22Rv1 (cell line): ENCODE data around the gene GSTM1.
"Not testable (repeated sequence)": the region's sequence is repeated elsewhere in the genome, so short reads cannot be mapped to it uniquely, and the experiment has no call there.

Experiments used
- H3K27ac ChIP-seq: fragments of 450-650 bp; 2 replicates; pipeline ENCODE4 v1.5.1; 2017
- ZFX ChIP-seq: fragments of 450-650 bp; IDR thresholded peaks from 2 replicates; pipeline ENCODE4 v1.6.1; 2017; ENCODE audit warnings: antibody characterized with exemption, borderline replicate concordance
- TF ChIP-seq, protein P1 (sequence below): fragments of 450-650 bp; IDR thresholded peaks from 2 replicates; pipeline ENCODE4 v1.5.1; 2017; ENCODE audit warnings: mild to moderate bottlenecking

GSTM1 gene

DNA sequence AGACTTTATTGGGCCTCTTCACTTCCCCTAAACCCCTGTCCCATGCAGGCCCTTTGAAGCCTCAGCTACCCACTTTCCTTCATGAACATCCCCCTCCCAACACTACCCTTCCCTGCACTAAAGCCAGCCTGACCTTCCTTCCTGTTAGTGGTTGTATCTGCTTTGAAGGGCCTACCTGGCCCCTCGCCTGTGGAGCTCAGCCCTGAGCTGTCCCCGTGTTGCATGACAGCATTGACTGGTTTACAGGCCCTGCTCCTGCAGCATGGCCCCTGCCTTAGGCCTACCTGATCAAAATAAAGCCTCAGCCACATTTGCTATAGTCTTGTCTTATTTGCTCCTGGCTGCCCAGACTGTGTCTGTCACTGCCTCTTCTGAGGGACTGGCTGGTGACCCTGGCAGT, 26.2 kb upstream of the GSTM1 start:
- no peak overlapping the region for H3K27ac ChIP-seq
- TF ChIP-seq, protein P1, sequence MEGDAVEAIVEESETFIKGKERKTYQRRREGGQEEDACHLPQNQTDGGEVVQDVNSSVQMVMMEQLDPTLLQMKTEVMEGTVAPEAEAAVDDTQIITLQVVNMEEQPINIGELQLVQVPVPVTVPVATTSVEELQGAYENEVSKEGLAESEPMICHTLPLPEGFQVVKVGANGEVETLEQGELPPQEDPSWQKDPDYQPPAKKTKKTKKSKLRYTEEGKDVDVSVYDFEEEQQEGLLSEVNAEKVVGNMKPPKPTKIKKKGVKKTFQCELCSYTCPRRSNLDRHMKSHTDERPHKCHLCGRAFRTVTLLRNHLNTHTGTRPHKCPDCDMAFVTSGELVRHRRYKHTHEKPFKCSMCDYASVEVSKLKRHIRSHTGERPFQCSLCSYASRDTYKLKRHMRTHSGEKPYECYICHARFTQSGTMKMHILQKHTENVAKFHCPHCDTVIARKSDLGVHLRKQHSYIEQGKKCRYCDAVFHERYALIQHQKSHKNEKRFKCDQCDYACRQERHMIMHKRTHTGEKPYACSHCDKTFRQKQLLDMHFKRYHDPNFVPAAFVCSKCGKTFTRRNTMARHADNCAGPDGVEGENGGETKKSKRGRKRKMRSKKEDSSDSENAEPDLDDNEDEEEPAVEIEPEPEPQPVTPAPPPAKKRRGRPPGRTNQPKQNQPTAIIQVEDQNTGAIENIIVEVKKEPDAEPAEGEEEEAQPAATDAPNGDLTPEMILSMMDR = no peak
- no peak for TF ChIP-seq ZFX

DNA sequence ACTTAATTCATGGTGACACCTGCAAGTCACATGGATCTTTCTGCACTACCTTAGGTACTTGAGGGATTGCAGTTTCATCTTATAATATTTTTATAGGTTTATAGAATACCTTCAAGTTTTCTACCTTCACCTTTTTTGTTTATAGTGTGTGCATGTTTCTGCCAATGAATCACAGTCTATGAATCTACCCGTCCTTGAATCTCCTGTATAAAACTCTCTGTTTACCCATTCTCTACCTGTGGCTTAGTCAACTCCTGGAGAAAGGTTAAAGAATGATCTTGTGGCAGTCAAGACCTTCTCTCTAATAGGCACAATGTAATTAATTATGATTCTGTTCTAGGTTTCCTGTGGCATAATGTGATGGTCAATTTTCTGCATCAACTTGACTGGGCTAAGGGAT, 22.9 kb upstream of the GSTM1 start:
- TF ChIP-seq, protein P1 = no peak
- TF ChIP-seq ZFX = no peak
- H3K27ac ChIP-seq = no peak overlapping the region

DNA sequence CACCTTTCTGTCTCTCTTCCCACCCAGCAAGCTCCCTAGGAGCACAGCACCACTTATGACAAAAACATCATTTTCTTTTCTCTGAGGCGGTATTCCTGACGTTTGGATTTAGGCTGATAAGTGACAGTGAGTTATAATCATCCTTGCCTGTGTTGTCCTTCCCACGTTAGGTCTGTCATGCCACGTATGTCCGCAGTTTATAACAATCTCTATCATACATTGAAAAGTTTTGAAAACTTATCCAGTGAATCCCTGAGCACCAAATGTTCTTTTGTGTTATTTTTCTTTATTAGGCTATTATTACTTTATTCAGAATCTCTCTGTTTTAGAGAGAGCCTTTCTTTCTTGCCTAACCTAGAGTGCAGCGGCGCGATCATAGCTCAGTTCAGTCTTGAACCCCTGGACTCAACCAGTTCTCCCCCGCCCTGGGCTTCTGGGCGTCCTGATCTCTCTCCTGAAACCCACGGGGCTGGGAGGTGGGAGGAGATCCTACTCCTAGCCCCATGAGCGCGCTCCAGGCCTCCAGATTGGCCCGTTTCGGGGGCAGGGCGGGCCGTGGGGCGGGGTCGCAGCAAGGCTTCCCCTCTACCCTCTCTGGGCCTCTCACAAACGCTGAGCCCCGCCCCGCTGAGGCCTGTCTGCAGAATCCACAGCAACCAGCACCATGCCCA, 20.0 kb upstream of the GSTM1 start, which contains the start of gene GSTM2:
GSTM2 (plus strand) TSS at position 606 of the 671 bp plus-strand sequence; CDS start at position 665, 59 bp downstream.
- no peak within 1 kb of the TSS for H3K27ac ChIP-seq
- no peak for TF ChIP-seq ZFX
- TF ChIP-seq, protein P1 = no peak

DNA sequence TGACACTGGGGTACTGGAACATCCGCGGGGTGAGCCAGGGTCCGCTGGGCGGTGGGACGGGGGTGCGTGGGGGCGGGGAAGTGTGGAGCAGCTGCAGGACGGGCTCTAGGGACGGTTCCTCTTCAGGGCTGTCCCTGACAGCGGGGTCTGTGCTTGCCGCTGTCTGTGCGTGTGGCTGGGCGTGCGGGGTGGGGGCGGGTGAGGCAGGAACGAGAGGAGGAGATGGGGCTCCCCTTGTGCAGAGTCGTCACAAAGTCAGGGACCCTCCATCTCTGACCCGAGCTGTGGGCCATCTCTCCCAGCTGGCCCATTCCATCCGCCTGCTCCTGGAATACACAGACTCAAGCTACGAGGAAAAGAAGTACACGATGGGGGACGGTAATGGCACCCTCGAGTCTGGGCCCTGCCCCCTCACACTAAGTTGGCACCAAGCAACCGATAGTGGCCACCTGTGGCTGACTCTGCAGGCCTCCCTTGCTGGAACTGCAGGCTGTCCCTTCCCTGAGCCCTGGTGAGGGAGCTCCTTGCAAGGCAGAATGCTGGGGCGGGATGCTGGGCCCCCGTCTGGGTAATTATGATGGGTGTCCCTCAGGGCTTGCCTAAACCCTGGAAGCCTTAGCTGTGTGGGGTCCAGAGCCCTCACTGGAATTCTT, 19.4 kb upstream of the GSTM1 start:
- TF ChIP-seq ZFX = no peak
- TF ChIP-seq, protein P1 = no peak
- H3K27ac ChIP-seq = no peak overlapping the region

DNA sequence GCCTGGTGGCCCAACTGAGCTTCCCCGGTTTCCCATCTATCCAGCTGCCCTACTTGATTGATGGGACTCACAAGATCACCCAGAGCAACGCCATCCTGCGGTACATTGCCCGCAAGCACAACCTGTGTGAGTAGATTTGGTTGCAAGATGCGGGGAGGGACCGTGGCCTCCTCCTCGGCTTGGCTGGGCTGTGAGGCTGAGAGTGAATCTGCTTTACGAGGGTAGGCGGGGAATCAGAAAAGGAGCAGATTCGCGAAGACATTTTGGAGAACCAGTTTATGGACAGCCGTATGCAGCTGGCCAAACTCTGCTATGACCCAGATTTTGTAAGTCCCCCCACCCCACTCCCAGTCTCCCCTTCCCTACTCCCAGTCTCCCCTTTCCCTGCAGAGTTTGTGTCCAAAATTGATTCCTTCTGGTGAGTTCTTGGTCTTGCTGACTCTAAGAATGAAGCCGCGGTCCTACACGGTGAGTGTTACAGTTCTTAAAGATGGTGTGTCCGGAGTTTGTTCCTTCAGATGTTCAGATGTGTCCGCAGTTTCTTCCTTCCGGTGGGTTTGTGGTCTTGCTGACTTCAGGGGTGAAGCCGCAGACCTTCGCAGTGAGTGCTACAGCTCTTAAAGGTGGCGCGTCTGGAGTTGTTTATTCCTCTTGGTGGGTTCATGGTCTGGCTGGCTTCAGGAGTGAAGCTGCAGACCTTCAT, 18.2 kb upstream of the GSTM1 start:
- TF ChIP-seq, protein P1 = no peak
- TF ChIP-seq ZFX = no peak
- H3K27ac ChIP-seq = no peak overlapping the region

DNA sequence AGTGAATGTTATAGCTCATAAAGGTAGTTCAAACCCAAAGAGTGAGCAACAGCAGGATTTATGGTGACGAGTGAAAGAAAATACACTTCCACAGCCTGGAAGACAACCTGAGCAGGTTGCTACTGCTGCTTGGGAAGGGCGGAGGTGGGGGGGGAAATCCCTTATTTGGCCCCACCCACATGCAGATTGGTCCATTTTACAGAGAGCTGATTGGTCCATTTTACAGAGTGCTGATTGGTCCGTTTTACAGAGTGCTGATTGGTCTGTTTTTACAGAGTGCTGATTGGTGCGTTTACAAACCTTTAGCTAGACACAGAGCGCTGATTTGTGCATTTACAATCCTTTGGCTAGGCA, 17.7 kb upstream of the GSTM1 start:
- H3K27ac ChIP-seq = not testable (repeated sequence)

DNA sequence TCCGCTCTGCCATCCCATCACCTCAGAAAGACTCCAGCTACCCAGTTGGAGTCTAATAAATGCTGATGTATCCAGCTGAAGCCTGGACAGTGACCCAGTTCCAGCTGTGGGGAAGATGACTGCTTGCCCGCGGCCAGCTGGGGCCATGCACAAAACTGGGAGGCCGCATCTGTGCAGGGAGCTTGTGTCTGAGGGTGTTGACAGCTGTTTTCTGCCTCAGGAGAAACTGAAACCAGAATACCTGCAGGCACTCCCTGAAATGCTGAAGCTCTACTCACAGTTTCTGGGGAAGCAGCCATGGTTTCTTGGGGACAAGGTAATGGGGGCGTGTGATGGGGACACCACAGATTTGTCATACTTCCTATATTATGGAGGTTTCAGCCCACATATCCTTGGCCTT, 16.6 kb upstream of the GSTM1 start:
- no peak overlapping the region for H3K27ac ChIP-seq
- TF ChIP-seq, protein P1 = no peak

DNA sequence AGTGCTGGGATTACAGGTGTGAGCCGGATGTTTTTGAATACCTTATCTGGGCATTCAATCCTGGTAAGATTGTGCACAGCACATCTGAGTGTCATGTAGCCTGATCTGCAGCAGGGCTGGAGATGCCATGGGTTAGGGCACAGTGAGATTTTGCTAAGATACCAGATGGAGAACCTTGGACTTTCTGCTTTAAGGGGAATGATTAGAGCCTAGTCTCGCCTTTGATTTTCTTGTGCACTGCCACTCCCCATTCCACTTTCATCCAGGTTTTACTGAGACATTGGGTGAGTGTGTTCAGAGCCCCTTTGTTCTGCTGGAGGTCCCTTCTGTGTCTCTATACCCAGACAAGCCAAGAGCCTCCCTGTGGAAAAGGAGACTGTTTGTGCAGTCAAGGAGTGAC, 13.8 kb upstream of the GSTM1 start:
- not testable (repeated sequence) for H3K27ac ChIP-seq

DNA sequence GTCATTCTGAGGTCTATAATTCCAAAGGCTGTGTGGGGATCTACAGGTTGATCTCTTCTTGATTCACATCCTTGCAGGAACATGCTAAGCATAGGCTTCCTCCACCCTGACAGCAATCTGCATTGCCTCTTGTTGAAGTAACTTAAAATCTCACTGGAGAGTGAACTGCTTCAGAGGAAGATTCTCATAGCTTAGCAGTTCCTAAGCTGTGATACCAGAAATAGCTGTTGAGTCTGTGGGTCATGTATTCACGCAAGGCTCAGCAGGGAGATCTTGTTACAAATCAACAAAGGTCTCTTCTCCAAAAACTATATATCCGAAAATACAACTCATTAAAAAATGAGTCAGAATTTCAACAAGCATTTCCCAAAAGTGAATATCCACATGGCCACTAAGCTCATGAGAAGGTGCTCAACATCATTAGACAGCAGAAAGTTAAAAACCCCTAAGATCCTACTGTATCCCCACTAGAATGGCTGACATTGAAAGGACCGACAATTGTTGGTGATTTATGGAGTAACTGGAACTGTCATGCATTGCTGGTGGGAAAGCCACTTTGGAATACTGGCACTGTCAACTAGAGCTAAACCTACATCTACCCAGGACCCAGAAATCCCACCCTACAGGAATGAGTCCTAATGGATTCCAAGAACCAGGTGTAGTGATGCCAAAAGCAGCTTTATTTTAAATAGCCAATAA, 10.8 kb upstream of the GSTM1 start:
- H3K27ac ChIP-seq = not testable (repeated sequence)
